HepG2 (cell line): ENCODE results near the gene ERBB4. TPM values are rescaled to one million over a fixed set of nuclear protein-coding genes. Genes with fewer than 3 reads are reported as not detected.

Experiments used
- ATF3 ChIP-seq: sonication (generic); formaldehyde crosslinking; IDR thresholded peaks from 2 replicates; pipeline ENCODE4 v1.4.0; 2020; ENCODE audit warnings: missing genetic modification reagents
- CBX1 ChIP-seq: IDR thresholded peaks from one replicate; pipeline ENCODE4 v1.6.1; 2016; ENCODE audit warnings: antibody characterized with exemption, low read depth
- GLMP ChIP-seq: sonication (generic); formaldehyde crosslinking; IDR thresholded peaks from 2 replicates; pipeline ENCODE4 v1.9.0; 2021; ENCODE audit warnings: missing genetic modification reagents, mild to moderate bottlenecking, borderline replicate concordance
- MXI1 ChIP-seq: IDR thresholded peaks from 3 replicates; pipeline ENCODE4 v1.6.1; 2012; ENCODE audit warnings: low read depth, low read length, inconsistent platforms, borderline replicate concordance
- PRDM10 ChIP-seq: sonication (generic); formaldehyde crosslinking; IDR thresholded peaks from 2 replicates; pipeline ENCODE4 v1.4.0; 2020; ENCODE audit warnings: low read depth, missing genetic modification reagents
- SAP130 ChIP-seq: IDR thresholded peaks from 2 replicates; pipeline ENCODE4 v1.6.1; 2016; ENCODE audit warnings: low read depth
- YEATS4 ChIP-seq: sonication (generic); formaldehyde crosslinking; IDR thresholded peaks from 2 replicates; pipeline ENCODE4 v1.4.0; 2020; ENCODE audit warnings: missing genetic modification reagents, borderline replicate concordance
- ZNF234 ChIP-seq: sonication (generic); formaldehyde crosslinking; conservative IDR thresholded peaks from 2 replicates; pipeline ENCODE4 v1.5.1; 2020; ENCODE audit warnings: mild to moderate bottlenecking, missing genetic modification reagents
- ZNF598 ChIP-seq: sonication (generic); formaldehyde crosslinking; IDR thresholded peaks from 2 replicates; pipeline ENCODE4 v1.5.1; 2020; ENCODE audit warnings: mild to moderate bottlenecking, missing genetic modification reagents, borderline replicate concordance
- polyA plus RNA-seq, 8 experiments: library from polyadenylated mRNA; depleted of rRNA in 3 of 8; stranded (reverse) in 7 of 8; unstranded in 1 of 8; fragments of >200 nt; fragmentation: Illumina TruSeq in 4 of 8; extraction: Trizol in 4 of 8; gene quantifications; 2 replicates each; pipeline versions ENCODE4 v1.2.1 to v1.2.3, GENCODE V29; 2011 to 2016; ENCODE audit warnings: low read depth in 4 of 8, missing spikeins in 1 of 8, mixed read lengths in 1 of 8; ENCODE audit not compliant: insufficient read depth in 1 of 8
- total RNA-seq, 5 experiments: library from RNA; depleted of rRNA; stranded (reverse); fragments of >200 nt; fragmentation: Illumina TruSeq; extraction: Trizol; gene quantifications; 2 replicates each; pipeline ENCODE4 v1.2.3, GENCODE V29; 2016; ENCODE audit warnings: low read depth in 1 of 5

The ERBB4 gene
- total and polyA plus RNA-seq, 2 of the 13 experiments (the other 11 are each of a cell fraction or from before 2014, with no cell fraction given): not detected

- no peak for TF ChIP-seq GLMP (CRISPR knock-in tag)
- no peak for TF ChIP-seq CBX1
- no peak for TF ChIP-seq YEATS4 (CRISPR knock-in tag)
- no peak for TF ChIP-seq ZNF598 (CRISPR knock-in tag)
- TF ChIP-seq ATF3: no peak
- no peak for TF ChIP-seq ZNF234 (CRISPR knock-in tag)
- TF ChIP-seq MXI1: no peak
- no peak for TF ChIP-seq SAP130 (CRISPR knock-in tag)
- TF ChIP-seq PRDM10 (CRISPR knock-in tag): no peak
- TF ChIP-seq, all 625 proteins: peak for 0
Observed at GRCh38 chr2:211404098-211404497, 1134.5 kb downstream of the ERBB4 start (continued).
